ENCODE data around the gene UBQLN4.

Gene UBQLN4

DNA sequence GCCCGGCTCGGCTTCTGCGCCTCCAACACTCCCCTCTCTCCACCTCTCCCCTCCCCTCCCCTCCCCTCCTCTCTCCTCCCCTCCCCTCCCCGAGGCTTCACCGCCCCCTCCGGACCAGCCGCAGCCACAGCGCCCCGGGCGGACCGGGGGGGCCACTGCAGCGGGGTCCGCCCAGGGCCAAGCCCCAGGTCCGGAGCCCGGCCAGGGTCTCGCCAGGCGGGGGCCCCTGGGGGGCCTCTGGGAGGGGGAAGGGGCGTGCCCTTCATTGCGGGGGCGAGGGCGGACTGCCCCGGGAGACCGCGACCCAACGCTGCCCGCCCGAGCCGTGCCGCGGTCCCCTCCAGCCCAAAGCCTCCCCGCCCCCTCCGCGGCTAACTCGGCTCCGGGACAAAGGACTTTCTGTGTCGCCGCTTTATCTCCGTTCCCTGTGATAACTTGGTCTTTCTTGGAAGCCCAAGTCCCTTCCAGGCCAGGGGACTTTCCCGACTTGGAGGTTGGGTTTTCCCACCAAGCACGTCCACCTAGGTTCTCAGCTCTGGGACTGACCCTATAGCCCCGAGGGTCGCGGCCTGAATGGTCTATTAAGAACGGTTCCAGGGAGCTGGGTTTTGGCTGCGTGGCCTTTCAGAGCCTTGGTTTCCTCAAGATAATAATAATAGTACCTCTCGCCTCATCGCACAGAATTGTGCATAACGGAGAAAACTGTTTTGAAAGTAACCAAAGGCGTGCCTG, at the start of gene UBQLN4:
UBQLN4 (minus strand) TSS at position 31 of the 732 bp plus-strand sequence. CDS start 97 bp downstream, outside the sequence.
- DNase-seq, result peak; percentile 82

DNA sequence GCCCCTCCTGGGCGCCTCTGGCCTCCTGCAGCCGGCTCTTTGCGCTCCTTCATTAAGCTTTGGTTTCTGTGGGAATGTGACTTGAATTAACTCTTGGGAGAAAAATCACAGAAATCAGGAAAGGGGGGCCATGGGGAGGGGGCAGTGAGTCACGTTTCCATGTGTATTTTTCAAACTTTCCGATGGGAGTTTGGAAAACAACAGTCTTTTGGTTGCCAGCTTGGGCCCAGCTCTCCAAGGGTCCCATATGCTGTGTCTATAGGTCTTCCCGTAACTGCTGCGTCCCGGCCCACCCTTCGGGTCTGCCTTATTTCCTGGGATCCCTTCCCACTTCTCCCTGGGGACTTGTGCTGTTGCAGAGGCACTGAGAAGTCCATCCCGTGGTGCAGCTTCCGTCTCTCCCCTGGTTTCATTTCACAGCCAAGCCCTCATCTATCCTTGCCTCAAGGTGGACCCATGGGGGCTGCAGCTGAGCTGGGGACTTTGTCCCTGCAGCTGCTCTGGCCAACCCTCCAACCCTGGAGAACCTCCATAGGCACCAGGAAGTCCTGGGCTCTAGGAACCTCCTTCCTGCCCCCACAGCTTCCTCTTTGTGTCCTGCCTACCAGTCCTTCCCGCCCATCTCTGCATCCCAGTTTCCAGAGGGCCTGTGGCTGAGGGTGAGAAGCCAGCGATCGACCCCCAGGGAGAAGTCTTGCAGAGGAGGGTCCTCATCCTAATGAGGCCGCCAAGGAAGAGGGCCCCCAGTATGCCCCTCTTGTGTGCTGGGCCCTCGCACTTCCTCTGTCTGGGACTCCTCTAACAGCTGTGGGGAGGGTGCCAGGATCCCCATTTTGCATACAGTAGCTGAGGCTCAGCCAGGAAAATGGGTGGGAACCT, 49.3 kb upstream of the UBQLN4 start:
- no peak for DNase-seq

- DNase-seq, result no peak
Measured at GRCh38 chr1:156101880-156102279, 48.3 kb upstream of the UBQLN4 start.

- DNase-seq, result no peak
Measured at GRCh38 chr1:156100205-156100995, 46.8 kb upstream of the UBQLN4 start.

DNA sequence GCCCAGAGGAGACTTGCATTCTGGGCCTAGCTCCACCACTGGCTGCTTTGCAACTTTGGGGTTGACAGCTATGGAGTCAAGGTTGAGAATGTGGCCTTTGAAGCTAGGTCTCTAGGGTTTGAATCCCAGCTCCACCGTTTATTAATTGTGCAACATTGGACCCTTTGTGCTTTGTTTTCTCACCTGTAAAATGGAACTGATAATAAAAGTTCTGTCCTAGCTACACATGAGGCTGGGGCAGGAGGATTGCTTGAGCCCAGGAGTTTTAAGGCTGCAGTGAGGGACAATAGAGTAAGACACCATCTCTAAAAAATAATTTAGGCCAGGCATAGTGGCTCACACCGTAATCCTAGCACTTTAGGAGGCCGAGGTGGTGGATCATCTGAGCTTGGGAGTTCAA, 45.7 kb upstream of the UBQLN4 start:
- no peak for DNase-seq

- no peak for DNase-seq
Measured at GRCh38 chr1:156098784-156099183, 45.2 kb upstream of the UBQLN4 start.

DNA sequence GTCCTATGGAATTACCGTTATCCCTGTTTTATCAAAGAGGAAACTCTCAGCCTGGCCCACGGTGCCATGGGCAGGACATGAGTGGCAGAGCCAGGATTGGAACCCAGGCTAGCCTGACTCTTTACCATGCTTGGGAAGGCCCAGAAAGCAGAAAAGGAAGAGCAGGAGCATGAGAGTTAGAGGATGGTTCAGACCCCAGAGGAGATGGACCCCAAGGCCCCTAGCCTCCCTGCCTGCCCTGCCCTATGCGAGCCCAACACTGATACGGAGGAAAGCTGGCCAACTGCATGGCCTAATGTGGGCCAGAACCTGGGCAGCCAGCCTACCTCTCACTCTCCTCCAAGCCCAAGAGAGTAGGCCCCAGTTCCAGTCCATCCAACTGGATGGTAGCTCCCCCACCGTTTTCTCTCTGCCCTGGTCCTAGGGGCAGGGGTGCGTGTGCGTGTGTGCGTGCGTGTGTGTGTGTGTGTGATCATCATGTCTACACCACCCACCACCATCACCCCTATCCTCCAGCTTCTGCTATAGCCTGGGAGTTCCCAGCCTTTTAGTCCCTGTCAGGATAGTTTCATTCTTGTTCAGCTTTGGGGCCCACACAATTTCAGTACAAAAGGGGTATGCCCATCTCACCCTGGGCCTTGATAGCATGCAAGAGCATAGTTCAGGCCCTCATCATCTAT, 44.0 kb upstream of the UBQLN4 start:
- no peak for DNase-seq

DNA sequence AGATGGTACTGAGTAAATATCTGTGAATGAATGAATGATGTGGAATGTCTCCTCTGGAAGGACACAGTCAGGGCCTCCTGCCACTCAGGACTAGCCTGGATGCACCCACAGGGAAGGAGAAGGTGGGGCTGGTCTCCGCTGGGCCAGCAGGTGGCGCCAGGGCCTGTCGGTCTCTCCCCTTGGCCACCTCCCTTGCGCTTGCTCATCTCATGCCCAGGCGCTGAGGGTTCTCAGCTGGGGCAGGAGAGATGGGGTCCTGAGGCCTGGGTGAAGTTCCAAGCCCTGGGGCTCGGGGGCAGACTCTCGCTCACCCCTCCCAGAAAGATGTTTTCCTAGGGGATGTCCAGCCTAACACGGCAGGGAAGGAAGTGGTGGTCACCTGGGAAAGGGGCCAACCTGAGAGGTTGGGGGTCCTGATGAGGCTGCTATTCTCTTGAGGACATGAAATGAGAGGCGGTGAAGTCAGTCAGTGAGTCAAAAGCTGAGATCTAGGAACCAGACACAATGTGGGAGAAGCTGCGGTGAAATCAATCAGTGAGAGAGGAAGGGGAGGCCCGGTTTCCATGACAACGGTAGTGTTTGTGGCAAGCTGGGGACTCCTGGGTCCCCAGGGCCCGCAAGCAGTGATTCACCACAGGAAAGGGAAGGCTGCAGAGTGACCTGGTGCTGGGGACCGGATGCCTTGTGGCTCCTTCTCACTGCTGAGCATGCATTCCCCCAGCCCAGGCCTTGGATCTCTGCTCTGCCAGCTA, 43.2 kb upstream of the UBQLN4 start:
- DNase-seq, result peak; percentile 88

DNA sequence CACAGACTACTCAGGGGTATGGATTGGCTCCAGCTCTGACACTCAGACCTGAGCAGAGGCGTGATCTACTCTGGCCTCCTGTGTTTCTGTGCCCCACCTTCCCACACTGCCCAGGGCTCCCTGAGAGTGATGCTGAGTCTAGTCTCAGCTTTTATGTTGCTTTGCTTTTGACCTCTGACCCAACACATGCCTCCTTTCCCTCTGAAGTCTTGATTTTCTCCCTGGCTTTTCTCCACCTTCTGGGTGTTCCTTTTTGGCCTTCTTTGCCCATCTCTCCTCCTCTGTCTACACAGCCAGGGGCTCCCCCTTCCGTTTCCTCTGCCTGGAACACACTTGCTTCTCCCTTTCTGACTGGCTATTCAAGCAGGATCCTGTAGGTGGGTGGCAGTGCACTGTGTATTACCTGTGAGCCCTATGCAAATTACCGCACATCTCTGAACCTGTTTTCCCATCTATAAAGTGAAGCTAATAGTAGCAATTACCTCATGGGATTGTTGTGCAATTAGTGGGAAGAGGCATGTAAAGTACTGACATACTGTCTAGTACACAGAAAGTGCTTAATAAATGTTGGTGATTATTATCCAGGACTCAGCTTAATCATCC, 42.4 kb upstream of the UBQLN4 start:
- DNase-seq, result no peak

GRCh38 chr1:156091610-156092009, 38.0 kb upstream of the UBQLN4 start:
- DNase-seq, result no peak

DNA sequence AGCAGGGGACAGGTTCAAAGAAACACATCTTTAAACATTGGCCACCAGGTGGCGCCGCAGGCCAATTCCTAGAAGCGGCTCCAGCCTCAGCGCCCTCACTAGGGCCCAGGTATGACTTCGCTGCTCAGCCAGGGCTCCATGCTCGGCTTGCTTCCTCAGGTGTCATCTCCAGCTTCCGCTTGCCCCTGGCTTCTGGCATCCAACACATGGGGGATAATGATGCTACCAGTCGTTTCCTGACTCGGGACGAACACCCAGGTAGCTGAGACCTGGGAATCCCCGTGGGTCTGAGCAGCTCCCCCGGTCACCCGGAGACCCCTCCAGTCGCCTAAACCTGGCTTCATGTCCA, 37.2 kb upstream of the UBQLN4 start:
- DNase-seq, result peak; percentile 93

DNA sequence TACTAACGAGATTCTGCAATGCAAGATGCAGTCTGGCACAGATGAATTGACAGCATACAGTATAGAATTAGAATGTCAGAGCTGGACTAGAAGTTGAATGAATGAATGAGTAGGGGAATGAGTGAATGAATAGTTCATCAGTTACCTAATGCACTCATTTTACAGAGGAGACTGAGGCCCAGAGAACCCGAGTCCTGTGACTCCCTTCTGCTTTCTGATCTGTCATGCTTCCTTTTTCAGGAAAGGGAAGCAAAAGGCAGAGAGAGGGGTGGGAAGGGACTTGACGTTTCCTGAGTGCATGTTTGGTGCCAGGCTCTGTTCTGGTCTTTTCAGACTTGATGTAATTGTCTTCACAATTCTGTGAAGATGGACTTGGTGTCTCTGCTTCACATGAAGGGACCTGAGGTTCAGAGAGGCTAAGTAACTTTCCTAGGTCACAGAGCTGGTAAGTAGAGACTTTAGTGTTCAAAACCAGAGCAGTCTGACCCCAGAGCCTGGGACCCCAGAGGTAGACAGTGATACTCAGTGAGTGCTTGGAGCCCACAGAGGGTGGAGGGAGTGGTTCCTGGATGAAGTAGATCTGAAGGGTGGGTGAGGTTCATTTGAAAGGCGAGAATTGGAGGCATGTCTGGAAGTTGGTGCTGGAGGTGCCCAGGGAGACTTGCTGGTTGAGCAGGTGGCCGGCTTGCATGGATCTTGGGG, 36.7 kb upstream of the UBQLN4 start:
- no peak for DNase-seq

GRCh38 chr1:156089704-156090103, 36.1 kb upstream of the UBQLN4 start:
- no peak for DNase-seq

- DNase-seq, result no peak
Measured at GRCh38 chr1:156086256-156086662, 32.7 kb upstream of the UBQLN4 start.

DNA sequence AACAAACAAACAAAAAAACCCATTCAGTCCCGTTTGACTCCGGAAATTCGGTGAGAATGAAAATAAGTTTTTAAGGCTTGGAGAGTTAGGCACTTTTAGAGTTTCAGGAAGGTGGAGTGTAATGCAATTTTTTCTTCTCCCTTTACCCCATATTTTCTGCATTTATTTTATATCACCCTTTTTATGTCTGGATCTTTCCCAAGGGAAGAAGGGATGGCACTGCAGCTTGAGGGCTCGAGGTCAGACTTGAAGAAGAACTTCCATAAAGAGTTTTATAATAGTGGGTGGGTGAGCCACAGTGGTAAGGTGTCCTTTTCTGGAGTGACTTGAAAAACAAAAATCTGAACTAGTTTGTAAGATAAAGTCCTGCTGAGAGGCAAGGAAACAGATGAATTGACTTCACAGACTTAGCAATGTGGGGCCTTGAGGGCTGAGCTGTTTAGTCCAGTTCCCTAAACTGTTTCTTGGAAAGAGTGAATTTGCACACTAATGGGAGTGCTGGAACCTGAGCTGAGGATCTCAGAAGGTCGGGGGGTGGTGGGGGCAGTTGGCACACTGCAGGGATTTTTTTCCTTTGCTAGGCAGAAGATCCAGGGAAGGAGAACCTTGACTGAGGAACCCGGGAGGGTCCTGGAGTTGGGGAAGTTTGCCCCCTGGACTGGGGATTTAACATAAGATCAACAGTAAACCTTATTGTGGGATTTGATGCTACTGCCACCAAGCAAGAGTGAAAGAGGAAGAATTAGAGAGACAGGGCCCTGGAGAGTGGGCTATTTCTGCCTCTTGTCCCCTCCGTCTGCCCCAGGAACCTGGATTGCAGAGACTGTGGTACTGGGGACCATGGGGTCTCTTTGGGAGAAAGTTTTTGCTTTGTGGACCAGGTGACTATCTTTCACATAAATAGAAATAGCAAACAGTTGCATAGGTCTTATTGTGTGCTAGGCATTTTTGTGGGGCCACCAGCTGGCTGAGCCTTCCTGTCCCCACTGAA, 30.5 kb upstream of the UBQLN4 start:
- no peak for DNase-seq

GRCh38 chr1:156082309-156083091, 28.9 kb upstream of the UBQLN4 start, which contains the start of gene MEX3A:
MEX3A (minus strand) TSS chr1:156082465; CDS start chr1:156081998, 467 bp downstream.
- peak; percentile 70 for DNase-seq

DNA sequence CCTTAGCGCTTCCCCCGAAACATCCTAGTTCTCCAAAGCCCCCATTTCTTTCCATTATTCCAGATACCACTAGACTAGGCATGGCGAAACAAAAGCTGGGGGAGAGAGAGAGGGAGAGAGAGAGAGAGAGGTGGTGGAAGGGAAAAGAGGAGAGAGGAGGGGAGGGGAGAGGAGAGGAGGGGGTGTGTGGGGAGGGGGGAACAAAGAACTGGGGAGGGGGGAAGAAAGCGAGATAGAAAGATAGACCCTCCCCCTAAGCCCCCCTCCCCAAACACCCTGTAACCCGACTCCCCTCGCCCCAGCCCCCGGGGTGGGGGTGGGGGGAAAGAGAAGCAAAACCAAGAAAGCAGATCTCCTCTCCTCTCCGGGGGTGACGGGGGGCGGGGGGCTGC, 28.3 kb upstream of the UBQLN4 start:
- DNase-seq, result no peak

- DNase-seq, result peak; percentile 38
Measured at GRCh38 chr1:156081180-156081916, 27.8 kb upstream of the UBQLN4 start.
